ENCODE data around the gene IL1RAPL2.

Gene IL1RAPL2

DNA sequence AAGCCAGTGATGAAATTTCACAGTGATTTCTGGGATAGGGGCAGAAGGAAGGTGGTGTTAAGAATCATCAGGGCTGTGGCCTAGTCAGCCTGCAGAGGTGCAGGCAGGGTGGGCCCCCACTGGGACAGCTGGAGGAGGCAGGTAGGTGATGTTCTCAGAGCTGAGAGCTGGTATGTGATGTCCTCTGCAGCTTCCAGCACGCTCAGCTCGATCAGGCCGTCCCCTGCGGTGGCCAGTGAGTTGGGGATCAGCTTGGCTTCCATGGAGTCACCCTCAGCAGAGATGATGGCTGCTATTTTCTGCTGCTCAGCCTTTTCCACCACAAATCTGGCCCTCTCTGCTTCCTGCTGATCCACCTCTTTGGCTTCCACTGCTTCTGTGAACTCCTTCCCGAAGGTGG, 81.1 kb downstream of the IL1RAPL2 start:
- H3K4me3 ChIP-seq (ENCODE audit: low read length), result no peak overlapping the region
- no peaks in the 10 kb centered on the region for H3K4me1 ChIP-seq (ENCODE audit: low read length)
- H3K27ac ChIP-seq (ENCODE audit: low read length), result no peak overlapping the region
- no peaks in the 10 kb centered on the region for H4K20me1 ChIP-seq (ENCODE audit: insufficient read depth, low read length)
- H3K27me3 ChIP-seq (ENCODE audit: low read depth, low read length), result no peaks in the 10 kb centered on the region
- no peaks in the 10 kb centered on the region for H3K36me3 ChIP-seq (replicated peaks; ENCODE audit: low read depth, low read length)
- H2AFZ ChIP-seq (ENCODE audit: low read depth, low read length), result no peak overlapping the region
- H3K4me2 ChIP-seq (ENCODE audit: low read length), result no peak overlapping the region
- TF ChIP-seq, protein P1, sequence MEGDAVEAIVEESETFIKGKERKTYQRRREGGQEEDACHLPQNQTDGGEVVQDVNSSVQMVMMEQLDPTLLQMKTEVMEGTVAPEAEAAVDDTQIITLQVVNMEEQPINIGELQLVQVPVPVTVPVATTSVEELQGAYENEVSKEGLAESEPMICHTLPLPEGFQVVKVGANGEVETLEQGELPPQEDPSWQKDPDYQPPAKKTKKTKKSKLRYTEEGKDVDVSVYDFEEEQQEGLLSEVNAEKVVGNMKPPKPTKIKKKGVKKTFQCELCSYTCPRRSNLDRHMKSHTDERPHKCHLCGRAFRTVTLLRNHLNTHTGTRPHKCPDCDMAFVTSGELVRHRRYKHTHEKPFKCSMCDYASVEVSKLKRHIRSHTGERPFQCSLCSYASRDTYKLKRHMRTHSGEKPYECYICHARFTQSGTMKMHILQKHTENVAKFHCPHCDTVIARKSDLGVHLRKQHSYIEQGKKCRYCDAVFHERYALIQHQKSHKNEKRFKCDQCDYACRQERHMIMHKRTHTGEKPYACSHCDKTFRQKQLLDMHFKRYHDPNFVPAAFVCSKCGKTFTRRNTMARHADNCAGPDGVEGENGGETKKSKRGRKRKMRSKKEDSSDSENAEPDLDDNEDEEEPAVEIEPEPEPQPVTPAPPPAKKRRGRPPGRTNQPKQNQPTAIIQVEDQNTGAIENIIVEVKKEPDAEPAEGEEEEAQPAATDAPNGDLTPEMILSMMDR (IDR thresholded peaks at IDR 0.05; ENCODE audit: low read depth, low read length), result no peak
- H3K9me3 ChIP-seq (ENCODE audit: insufficient read depth, low read length), result no peaks in the 10 kb centered on the region
- no peaks in the 10 kb centered on the region for H3K79me2 ChIP-seq (ENCODE audit: low read length)
- no peak overlapping the region for H3K9ac ChIP-seq (ENCODE audit: low read length)

DNA sequence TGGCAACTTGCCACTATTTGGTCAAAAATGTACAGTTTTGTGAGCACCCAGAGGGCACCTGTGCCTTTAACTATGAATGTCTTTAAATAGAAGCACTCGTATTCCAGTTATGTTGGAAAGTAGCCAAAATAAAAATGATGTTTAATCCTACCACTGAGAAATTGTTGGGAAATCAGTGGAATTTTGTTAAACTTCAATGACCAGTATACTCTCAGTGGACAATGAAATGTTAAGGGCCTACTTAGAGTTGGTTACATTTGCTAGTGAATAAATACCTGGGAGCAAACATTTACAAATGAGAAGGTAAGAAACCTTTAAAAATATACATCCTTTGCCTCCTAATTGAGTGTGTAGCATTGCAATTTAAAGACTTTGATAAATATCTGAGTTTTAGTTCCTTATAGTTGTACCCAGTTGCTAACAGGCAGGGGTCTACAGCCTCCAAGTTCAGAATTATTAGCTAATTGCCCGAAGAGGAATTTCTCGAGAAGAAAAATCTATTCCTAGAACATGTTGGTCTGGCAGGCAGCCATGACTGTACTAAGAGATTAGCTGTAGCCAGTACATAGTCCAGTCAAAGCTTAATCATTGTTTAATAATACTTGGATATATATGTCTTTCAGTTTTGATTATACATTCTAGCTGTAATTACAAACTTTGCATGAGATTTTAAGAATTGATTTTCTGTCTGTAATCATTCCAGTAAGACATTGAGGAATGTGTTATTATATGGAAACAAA, 93.2 kb downstream of the IL1RAPL2 start:
- no peak overlapping the region for H3K9ac ChIP-seq (ENCODE audit: low read length)
- no peaks in the 10 kb centered on the region for H3K79me2 ChIP-seq (ENCODE audit: low read length)
- no peaks in the 10 kb centered on the region for H4K20me1 ChIP-seq (ENCODE audit: insufficient read depth, low read length)
- TF ChIP-seq EZH2phosphoT487 (IDR thresholded peaks at IDR 0.05; ENCODE audit: low read depth), result no peak
- TF ChIP-seq, protein P1 (IDR thresholded peaks at IDR 0.05; ENCODE audit: low read depth, low read length), result no peak
- H3K27ac ChIP-seq (ENCODE audit: low read length), result no peak overlapping the region
- H3K4me1 ChIP-seq (ENCODE audit: low read length), result no peaks in the 10 kb centered on the region
- no peak overlapping the region for H3K4me2 ChIP-seq (ENCODE audit: low read length)
- no peak overlapping the region for H2AFZ ChIP-seq (ENCODE audit: low read depth, low read length)
- no peaks in the 10 kb centered on the region for H3K27me3 ChIP-seq (ENCODE audit: low read depth, low read length)
- no peaks in the 10 kb centered on the region for H3K9me3 ChIP-seq (ENCODE audit: insufficient read depth, low read length)
- no peak overlapping the region for H3K4me3 ChIP-seq (ENCODE audit: low read length)
- no peaks in the 10 kb centered on the region for H3K36me3 ChIP-seq (replicated peaks; ENCODE audit: low read depth, low read length)

DNA sequence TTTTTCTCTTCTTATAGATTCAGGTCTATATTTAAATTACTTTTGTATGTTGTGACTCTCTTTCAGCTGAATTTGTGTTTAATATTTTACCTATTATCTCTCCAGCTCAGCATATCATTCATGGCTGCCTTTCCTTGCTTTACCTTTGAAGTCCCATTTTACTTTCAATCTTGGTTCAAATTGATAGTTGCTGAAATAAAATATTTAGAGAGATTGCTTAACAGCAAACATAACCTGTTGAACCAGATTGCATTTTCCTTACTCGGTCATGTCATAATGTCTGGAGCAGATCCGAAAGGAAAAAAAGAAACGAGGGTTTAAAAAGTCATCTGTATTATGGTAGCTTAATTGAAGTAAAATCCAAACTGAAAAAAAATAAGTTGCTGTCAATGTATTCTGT, 94.1 kb downstream of the IL1RAPL2 start:
- Histone ChIP-seq H3K79me2 (ENCODE audit: low read length) (no peaks in the 10 kb centered on the region), H3K9ac (ENCODE audit: low read length) (no peak overlapping the region), H3K4me2 (ENCODE audit: low read length) (no peak overlapping the region), H3K27me3 (ENCODE audit: low read depth, low read length) (no peaks in the 10 kb centered on the region), H4K20me1 (ENCODE audit: insufficient read depth, low read length) (no peaks in the 10 kb centered on the region), H3K9me3 (ENCODE audit: insufficient read depth, low read length) (no peaks in the 10 kb centered on the region), H2AFZ (ENCODE audit: low read depth, low read length) (no peak overlapping the region), H3K27ac (ENCODE audit: low read length) (no peak overlapping the region), H3K36me3 (replicated peaks; ENCODE audit: low read depth, low read length) (no peaks in the 10 kb centered on the region), H3K4me1 (ENCODE audit: low read length) (no peaks in the 10 kb centered on the region), H3K4me3 (ENCODE audit: low read length) (no peak overlapping the region)
- TF ChIP-seq EZH2phosphoT487 (IDR thresholded peaks at IDR 0.05; ENCODE audit: low read depth), result no peak
- TF ChIP-seq, protein P1 (IDR thresholded peaks at IDR 0.05; ENCODE audit: low read depth, low read length), result no peak

DNA sequence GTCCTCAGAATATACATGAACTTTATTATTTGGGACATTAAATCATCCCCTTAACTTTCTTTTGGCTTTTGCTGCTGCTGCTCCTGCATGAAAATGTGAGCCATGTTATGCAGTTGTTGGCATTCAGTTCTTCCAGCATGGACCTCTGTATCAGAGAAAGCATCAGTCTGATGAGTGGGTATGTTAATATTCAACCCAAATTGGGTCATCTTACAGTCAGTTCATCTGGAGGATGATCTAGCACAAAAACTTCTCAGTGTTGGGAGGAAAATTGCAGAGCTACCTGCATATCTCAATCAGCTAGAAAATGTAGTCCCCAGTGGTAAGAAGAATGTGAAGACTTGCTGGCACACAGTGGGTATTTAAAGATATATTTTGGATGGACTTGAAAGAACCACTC, 96.7 kb downstream of the IL1RAPL2 start:
- H4K20me1 ChIP-seq (ENCODE audit: insufficient read depth, low read length), result no peaks in the 10 kb centered on the region
- H3K9me3 ChIP-seq (ENCODE audit: insufficient read depth, low read length), result no peaks in the 10 kb centered on the region
- no peak overlapping the region for H3K9ac ChIP-seq (ENCODE audit: low read length)
- no peaks in the 10 kb centered on the region for H3K79me2 ChIP-seq (ENCODE audit: low read length)
- no peaks in the 10 kb centered on the region for H3K27me3 ChIP-seq (ENCODE audit: low read depth, low read length)
- no peak overlapping the region for H2AFZ ChIP-seq (ENCODE audit: low read depth, low read length)
- no peak overlapping the region for H3K4me2 ChIP-seq (ENCODE audit: low read length)
- no peaks in the 10 kb centered on the region for H3K36me3 ChIP-seq (replicated peaks; ENCODE audit: low read depth, low read length)
- H3K27ac ChIP-seq (ENCODE audit: low read length), result no peak overlapping the region
- no peak for TF ChIP-seq EZH2phosphoT487 (IDR thresholded peaks at IDR 0.05; ENCODE audit: low read depth)
- TF ChIP-seq, protein P1 (IDR thresholded peaks at IDR 0.05; ENCODE audit: low read depth, low read length), result no peak
- no peak overlapping the region for H3K4me3 ChIP-seq (ENCODE audit: low read length)
- no peaks in the 10 kb centered on the region for H3K4me1 ChIP-seq (ENCODE audit: low read length)

Measured in OCI-LY3 (cell line).